IMR-90 (cell line): ENCODE data around the gene TEAD1.

Experiments
- BHLHE40 ChIP-seq: fragments of 150-350 bp; IDR thresholded peaks from 2 replicates; pipeline ENCODE4 v1.6.1; 2016; ENCODE audit warnings: mild to moderate bottlenecking, low read depth, low read length
- MAZ ChIP-seq: IDR thresholded peaks from 2 replicates; pipeline ENCODE4 v1.6.1; 2012; ENCODE audit warnings: low read depth, mild to moderate bottlenecking, low read length, improper control_type of control experiment, moderate library complexity, borderline replicate concordance
- NFE2L2 ChIP-seq: fragments of 150-350 bp; IDR thresholded peaks from 2 replicates; pipeline ENCODE4 v1.6.1; 2016; ENCODE audit warnings: low read depth, mild to moderate bottlenecking, low read length
- POLR2A ChIP-seq: IDR thresholded peaks from 2 replicates; pipeline ENCODE4 v1.6.1; 2012; ENCODE audit warnings: mild to moderate bottlenecking, low read depth, low read length
- RAD21 ChIP-seq: IDR thresholded peaks from 2 replicates; pipeline ENCODE4 v1.6.1; 2012; ENCODE audit warnings: low read length, improper control_type of control experiment
- RFX5 ChIP-seq: IDR thresholded peaks from 2 replicates; pipeline ENCODE4 v1.8.0; 2012; ENCODE audit warnings: low read depth, mild to moderate bottlenecking, low read length, moderate library complexity
- SMC3 ChIP-seq: fragments of 150-350 bp; IDR thresholded peaks from 2 replicates; pipeline ENCODE4 v1.6.1; 2016; ENCODE audit warnings: low read depth, mild to moderate bottlenecking, antibody characterized with exemption, low read length, moderate library complexity
- TF ChIP-seq, protein P1 (sequence below): conservative IDR thresholded peaks from 2 replicates; pipeline ENCODE4 v1.5.1; 2012; ENCODE audit warnings: mild to moderate bottlenecking, low read depth, low read length, improper control_type of control experiment

DNA sequence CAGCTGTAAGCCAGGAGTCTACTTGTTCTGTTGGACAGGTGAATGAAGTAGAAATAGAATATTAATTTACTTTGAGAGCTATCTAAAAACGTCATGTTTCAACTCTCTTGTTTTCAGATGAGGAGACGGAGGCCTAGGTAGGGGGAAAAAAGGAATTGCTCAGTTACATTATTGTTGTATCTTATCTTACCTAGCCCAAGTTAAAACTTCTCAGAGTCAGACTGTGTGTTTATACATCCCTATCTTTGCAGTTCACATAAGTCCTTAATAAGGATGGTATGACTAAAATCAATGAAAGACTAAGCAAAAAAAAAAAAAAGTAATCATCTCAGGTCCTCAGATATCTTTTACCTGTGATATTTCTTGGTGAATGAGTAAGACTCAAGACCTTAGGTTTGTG is 62.8 kb downstream of the TEAD1 start:
- TF ChIP-seq, protein P1, sequence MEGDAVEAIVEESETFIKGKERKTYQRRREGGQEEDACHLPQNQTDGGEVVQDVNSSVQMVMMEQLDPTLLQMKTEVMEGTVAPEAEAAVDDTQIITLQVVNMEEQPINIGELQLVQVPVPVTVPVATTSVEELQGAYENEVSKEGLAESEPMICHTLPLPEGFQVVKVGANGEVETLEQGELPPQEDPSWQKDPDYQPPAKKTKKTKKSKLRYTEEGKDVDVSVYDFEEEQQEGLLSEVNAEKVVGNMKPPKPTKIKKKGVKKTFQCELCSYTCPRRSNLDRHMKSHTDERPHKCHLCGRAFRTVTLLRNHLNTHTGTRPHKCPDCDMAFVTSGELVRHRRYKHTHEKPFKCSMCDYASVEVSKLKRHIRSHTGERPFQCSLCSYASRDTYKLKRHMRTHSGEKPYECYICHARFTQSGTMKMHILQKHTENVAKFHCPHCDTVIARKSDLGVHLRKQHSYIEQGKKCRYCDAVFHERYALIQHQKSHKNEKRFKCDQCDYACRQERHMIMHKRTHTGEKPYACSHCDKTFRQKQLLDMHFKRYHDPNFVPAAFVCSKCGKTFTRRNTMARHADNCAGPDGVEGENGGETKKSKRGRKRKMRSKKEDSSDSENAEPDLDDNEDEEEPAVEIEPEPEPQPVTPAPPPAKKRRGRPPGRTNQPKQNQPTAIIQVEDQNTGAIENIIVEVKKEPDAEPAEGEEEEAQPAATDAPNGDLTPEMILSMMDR, result no peak
- TF ChIP-seq NFE2L2 (no peak), RFX5 (no peak), SMC3 (no peak), MAZ (no peak), POLR2A (no peak), BHLHE40 (no peak), RAD21 (no peak)
